Temporal lobe (tissue), 1 donor: ENCODE measurements around the gene UBA52. TPM values are rescaled to one million over a fixed set of nuclear protein-coding genes. Genes with fewer than 3 reads are reported as not detected.

Source experiments
- total RNA-seq: library from RNA; depleted of rRNA; stranded (reverse); fragments of >200 nt; gene quantifications from one replicate; pipeline ENCODE4 v1.2.3, GENCODE V29; 2014

The UBA52 gene
- total RNA-seq, 1 donor from 2014 or later = 313 TPM

Other genes starting within 250 kb of the UBA52 start
- 58.0 TPM for gene LSM4, start 248.8 kb upstream of the UBA52 start, total RNA-seq
- 15.5 TPM for gene PGPEP1, start 231.3 kb upstream of the UBA52 start, total RNA-seq
- gene GDF15, start 185.7 kb upstream of the UBA52 start, total RNA-seq = 0.74 TPM
- gene LRRC25, start 174.2 kb upstream of the UBA52 start, total RNA-seq = 0.25 TPM
- gene SSBP4, start 152.5 kb upstream of the UBA52 start, total RNA-seq = 52.1 TPM
- 80.4 TPM for gene ISYNA1, start 133.7 kb upstream of the UBA52 start, total RNA-seq
- 5.2 TPM for gene ELL, start 49.8 kb upstream of the UBA52 start, total RNA-seq
- gene FKBP8, start 28.3 kb upstream of the UBA52 start, total RNA-seq = 114 TPM
- 20.9 TPM for gene KXD1, start 14.0 kb upstream of the UBA52 start, total RNA-seq
- gene REX1BD, start 16.9 kb downstream of the UBA52 start, total RNA-seq = 27.5 TPM
- gene CRLF1, start 34.9 kb downstream of the UBA52 start, total RNA-seq = 3.9 TPM
- gene TMEM59L, start 41.0 kb downstream of the UBA52 start, total RNA-seq = 42.0 TPM
- gene KLHL26, start 65.2 kb downstream of the UBA52 start, total RNA-seq = 8.6 TPM
- 13.3 TPM for gene CRTC1, start 111.8 kb downstream of the UBA52 start, total RNA-seq
- under 0.01 TPM for gene COMP, start 219.4 kb downstream of the UBA52 start, total RNA-seq